Activated CD4-positive, alpha-beta T cell treated with anti-CD3 and anti-CD28 coated beads, Interleukin-2, amount 50 U/mL, for 48 hours (primary cell): ENCODE data around the gene HTT.

ENCODE experiments used
- DNase-seq, 2 experiments: peaks; one replicate each; pipeline ENCODE4 v3.0.0-alpha.2; 2020

Gene HTT

GRCh38 chr4:3205995-3206394 lies 131.5 kb downstream of the HTT start:
- DNase-seq: no peak

DNA sequence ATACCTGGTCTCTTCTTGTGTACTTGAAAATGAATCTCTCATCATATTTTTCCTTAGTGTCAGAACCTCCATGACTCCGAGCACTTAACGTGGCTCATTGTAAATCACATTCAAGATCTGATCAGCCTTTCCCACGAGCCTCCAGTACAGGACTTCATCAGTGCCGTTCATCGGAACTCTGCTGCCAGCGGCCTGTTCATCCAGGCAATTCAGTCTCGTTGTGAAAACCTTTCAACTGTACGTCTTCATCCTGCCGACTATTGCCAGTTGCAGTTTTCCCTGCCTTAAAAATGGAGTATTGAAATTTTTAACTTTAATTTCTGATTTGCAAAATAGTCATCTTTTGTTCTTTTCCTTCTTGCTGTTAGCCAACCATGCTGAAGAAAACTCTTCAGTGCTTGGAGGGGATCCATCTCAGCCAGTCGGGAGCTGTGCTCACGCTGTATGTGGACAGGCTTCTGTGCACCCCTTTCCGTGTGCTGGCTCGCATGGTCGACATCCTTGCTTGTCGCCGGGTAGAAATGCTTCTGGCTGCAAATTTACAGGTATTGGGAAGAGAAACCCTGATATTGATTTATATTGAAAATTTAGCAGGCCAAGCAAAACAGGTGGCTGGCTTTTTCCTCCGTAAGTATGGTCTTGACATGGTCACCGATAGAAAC lies 132.1 kb downstream of the HTT start:
- DNase-seq: no peak

DNA sequence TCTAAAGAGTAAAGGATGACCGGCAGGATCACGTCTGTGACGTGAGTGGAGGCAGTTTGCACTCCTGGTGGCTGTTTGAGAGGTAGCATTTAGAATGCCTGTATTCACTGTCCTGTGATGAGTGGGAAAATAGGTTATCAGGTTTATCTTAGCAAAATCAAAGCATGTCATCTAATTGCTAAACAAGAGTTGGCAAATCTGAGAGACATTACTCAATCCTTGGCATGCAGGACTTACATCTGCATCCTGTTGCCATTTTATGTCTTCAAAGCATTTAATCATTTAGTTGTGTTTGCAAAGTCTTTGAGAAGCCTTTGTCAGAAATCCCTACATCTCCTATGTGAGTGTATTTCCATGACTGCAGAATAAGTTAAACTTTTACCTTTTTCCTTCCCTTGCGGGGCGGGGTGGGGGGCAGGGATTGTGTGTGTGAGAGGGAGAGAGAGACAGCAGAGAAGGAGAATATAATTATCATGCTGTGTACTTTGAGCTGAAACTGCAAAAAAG lies 133.1 kb downstream of the HTT start:
- DNase-seq: no peak

- DNase-seq: no peak
These were observed 134.3 kb downstream of the HTT start for GRCh38 chr4:3208826-3209225.

GRCh38 chr4:3209551-3210325 lies 135.3 kb downstream of the HTT start:
- no peak for DNase-seq

- DNase-seq: no peak
These were observed 136.0 kb downstream of the HTT start for GRCh38 chr4:3210467-3210866.

- no peak for DNase-seq
These were observed 137.4 kb downstream of the HTT start for GRCh38 chr4:3211866-3212265.

GRCh38 chr4:3212391-3213105 lies 138.1 kb downstream of the HTT start:
- DNase-seq: no peak

DNA sequence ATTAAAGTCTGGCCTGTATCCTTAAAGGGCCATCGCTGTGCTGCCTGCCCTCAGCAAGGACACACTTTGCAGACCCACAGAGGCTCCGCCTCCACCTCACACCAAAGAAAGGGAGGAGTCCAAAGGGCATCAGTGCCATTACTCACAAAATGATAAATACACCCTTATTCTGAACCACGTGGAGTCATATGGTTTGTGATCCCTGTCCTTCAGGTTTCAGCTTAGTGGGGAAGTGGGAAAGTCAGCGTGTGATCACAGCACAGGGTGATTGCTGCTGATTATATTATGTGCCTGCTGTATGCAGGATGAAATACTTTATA lies 138.6 kb downstream of the HTT start:
- DNase-seq: no peak

DNA sequence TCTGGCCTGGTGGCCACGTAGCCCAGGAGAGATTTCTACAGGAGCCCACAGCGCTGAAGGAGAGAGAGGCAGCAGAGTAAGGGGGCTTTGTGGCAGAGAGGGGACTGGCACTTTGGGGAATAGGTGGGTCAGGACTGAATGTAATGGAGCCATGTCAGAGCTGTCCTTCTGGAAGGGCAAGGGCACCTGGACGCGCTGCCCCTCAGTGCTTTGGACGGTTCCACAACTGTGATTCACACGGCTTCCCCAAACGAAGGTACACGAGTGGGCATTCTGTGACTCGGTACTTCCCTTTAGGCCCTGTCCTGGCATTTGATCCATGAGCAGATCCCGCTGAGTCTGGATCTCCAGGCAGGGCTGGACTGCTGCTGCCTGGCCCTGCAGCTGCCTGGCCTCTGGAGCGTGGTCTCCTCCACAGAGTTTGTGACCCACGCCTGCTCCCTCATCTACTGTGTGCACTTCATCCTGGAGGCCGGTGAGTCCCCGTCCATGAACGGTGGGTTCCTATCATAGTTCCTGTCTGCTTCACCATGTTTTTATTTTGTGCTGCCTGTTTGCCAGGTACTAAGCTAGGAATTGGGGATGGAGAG lies 139.3 kb downstream of the HTT start:
- DNase-seq: no peak

DNA sequence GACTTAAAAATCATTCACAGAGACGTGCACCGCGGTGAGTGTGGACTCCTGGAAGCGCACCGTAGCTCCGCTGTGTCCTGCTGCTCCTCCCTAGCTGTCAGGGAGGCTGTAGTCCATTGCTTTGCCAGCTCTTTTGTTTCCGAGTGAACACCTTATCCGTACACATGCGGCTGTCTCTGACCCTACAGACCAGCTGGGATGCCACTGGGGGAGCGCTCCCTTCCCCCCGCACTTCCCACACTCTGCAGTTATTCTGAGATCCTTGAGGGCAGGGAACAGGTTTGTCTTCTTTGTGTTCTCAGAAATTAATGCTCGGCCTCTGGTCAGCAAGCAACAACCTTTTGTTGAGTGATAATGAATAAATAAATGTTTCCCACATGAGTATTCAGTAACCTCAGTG lies 140.8 kb downstream of the HTT start:
- DNase-seq: no peak

DNA sequence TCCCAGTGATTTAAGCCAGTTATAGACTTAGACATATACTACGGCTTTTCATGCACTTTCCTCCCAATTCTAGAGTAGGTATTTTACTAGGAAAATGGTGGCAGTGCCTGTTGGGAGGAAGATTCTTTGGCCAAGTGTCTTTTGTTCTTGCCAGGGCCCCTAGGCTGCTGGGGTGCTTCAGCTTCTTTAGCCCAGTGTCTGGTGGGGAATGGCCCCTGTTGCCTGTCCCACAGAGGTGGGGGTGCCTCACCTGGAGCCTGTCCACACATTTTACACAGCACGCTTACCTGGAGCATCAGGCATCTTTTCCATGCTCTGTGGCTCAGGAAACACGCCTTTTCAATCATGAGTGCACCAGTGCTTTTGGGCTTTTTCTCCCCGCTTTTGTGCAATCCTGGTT lies 141.3 kb downstream of the HTT start:
- no peak for DNase-seq

GRCh38 chr4:3217266-3217665 lies 142.8 kb downstream of the HTT start:
- DNase-seq: no peak

GRCh38 chr4:3217771-3218170 lies 143.3 kb downstream of the HTT start:
- no peak for DNase-seq

GRCh38 chr4:3218824-3219760 lies 144.6 kb downstream of the HTT start:
- no peak for DNase-seq

DNA sequence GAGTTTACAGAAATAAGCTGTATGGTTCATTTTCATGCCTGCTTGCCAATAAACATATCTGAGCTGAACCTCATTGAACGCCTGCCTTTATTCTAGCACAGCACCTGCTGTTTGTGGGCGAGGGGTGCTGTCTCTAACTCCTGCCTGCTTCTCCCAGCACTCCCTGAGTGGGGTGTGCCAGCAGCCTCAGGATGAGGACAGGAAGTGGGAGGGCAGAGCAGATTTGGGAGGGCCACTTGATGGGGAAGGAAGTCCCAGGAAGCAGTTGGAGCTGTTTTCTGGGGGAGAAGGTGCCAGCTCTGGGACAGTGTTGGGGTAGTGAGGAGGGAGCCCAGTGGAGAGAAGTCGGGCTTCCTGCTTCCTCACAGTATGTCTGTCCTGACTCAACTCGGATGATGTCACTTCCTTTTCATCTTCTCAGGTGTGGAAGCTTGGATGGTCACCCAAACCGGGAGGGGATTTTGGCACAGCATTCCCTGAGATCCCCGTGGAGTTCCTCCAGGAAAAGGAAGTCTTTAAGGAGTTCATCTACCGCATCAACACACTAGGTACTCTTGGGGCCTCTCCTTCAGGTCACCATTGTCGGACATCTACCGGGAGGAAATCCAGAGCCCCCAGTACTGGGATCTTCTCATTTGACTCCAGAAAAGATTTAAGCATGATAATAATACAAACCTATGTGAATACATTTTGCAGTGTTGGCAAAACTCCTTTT lies 145.4 kb downstream of the HTT start:
- DNase-seq: no peak

DNA sequence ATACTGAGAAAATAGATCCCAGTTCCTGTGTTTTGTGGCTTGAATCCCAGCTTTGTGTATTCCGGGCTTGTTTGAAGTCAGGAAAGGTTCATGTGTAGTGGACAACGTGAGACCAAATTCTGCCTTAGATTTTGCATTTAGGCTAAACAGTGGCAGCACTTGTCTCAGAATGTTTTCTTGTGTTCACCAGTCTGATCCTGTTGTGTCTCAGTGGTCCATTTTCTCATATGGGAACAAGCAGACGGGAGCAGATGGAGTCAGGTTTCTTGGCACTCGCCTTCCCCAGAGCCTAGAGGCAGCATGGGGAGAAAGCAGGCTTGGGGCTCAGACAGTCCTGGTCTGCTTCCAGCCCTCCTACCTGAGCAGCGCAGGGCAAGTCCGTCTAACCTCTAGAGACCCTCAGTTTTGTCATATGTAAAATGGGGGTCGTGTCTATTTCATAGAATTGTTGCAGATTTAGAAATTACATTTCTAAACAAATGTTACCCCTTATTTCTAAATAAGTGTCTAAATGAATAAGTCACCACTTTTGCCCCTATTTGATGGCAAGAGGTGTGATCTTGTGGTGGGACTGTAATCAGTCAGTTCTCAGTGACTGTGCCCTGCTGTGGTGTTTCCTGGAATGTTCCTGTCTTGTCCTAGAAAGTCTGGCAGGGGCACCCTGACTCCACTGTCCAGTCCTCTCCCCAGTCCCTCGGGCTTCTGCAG lies 146.1 kb downstream of the HTT start:
- DNase-seq: no peak

DNA sequence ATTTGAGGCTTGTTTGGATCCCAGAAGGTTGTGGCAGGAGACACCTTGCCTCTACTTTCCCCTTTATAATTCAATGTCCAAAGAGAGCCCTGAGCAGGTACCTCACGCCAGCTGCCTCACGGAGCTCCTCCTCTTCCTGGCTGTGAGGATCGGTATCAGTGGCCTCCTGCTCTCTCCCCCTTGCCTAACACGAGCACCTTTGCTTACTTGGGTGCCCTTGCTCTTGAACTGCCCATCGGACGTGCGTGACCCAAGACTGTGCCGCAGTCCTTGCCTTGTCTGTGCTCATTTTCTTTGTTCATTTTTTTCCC lies 146.7 kb downstream of the HTT start:
- DNase-seq: no peak

DNA sequence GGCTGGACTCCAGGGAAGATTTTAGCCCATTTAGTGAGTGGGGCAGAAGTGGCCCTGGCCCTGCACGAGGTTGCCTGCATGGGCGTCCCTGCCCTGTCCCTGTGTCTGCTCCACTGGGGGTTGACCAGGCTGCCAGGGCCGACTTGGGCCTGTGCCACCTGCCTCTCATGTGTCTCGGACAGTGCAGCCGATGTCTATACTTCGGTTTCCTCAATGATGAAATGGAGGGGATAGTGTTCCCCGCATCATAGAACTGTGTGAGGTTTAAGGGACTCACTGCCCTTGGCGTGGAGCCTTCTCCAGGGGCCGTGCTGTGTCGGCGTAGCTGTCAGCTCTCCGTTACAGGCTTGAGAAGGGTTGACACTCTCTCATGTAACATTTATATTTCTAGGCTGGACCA lies 147.5 kb downstream of the HTT start:
- no peak for DNase-seq

GRCh38 chr4:3223346-3223745 lies 148.9 kb downstream of the HTT start:
- no peak for DNase-seq
